ENCODE results near the gene MEX3C. TPM values are rescaled to one million over a fixed set of nuclear protein-coding genes. Genes with fewer than 3 reads are reported as not detected.

MEX3C gene
- total and polyA plus RNA-seq, 2 of the 4 experiments (the other 2 are of a cell fraction) = 26.0 to 50.9 TPM

GRCh38 chr18:51226068-51226467 lies 28.6 kb upstream of the MEX3C start:
- no peak overlapping the region for H4K91ac ChIP-seq (ENCODE audit: insufficient read depth, low read depth, low read length)
- H3K4ac ChIP-seq (ENCODE audit: low read depth, low read length) = no peak overlapping the region
- intact Hi-C loops (cut with micrococcal nuclease) (no loop called here), in situ Hi-C loops (cut with MboI; ENCODE audit: low sequenced_read_pairs) (no loop called here), dilution Hi-C loops (cut with HindIII; ENCODE audit: low sequenced_read_pairs, unreplicated experiment) (no loop called here)
- H3K4me2 ChIP-seq (ENCODE audit: low read depth, low read length) = no peak overlapping the region
- no peak overlapping the region for H3K23ac ChIP-seq (ENCODE audit: low read depth, low read length)
- no peak overlapping the region for H2BK120ac ChIP-seq (ENCODE audit: low read depth, low read length)
- H2AFZ ChIP-seq (replicated peaks; ENCODE audit: low read length, poor library complexity) = no peak overlapping the region
- no peak overlapping the region for H2AK9ac ChIP-seq (replicated peaks; ENCODE audit: low read depth, low read length, poor library complexity)
- H4K8ac ChIP-seq (ENCODE audit: low read depth in 2 of 2, low read length in 2 of 2) = no peak overlapping the region
- no peaks in the 10 kb centered on the region for H3K79me1 ChIP-seq (ENCODE audit: low read depth in 1 of 2, low read length in 2 of 2)
- H3K36me3 ChIP-seq (ENCODE audit: control insufficient read depth, insufficient read depth, low read length) = no peaks in the 10 kb centered on the region
- H3K14ac ChIP-seq (replicated peaks; ENCODE audit: low read depth, low read length) = no peak overlapping the region
- ChIA-PET POLR2A (ENCODE audit: unreplicated experiment) (no interaction called here), CTCF (no interaction called here)
- no peak overlapping the region for H2AK5ac ChIP-seq (ENCODE audit: low read depth, low read length)
- no peak overlapping the region for H3K27ac ChIP-seq (ENCODE audit: insufficient read depth, low read length)
- H3K9ac ChIP-seq (ENCODE audit: low read depth, low read length) = no peak overlapping the region
- no CpG with 5 or more reads among the region's 4 CpGs for WGBS, 2 experiments (ENCODE audit: extremely low coverage in 2 of 2, insufficient read length in 1 of 2)
- TF ChIP-seq RAD21 (IDR thresholded peaks at IDR 0.05; ENCODE audit: low read length) = no peak
- no peak for TF ChIP-seq CHD1 (IDR thresholded peaks at IDR 0.05; ENCODE audit: low read depth, low read length)
- TF ChIP-seq RFX5 (IDR thresholded peaks at IDR 0.05; ENCODE audit: low read depth, low read length) = no peak
- no peak for TF ChIP-seq MAZ (IDR thresholded peaks at IDR 0.05; ENCODE audit: borderline replicate concordance, low read depth, low read length)
- TF ChIP-seq CEBPB (IDR thresholded peaks at IDR 0.05; ENCODE audit: low read depth, low read length) = no peak
- no peak for TF ChIP-seq FOS (IDR thresholded peaks at IDR 0.05; ENCODE audit: low read depth, low read length)
- TF ChIP-seq MXI1 (IDR thresholded peaks at IDR 0.05; ENCODE audit: borderline replicate concordance, low read depth, low read length) = no peak
- H2BK5ac ChIP-seq (ENCODE audit: low read depth, low read length, poor library complexity, severe bottlenecking) = no peak overlapping the region
- no peaks in the 10 kb centered on the region for H3K9me1 ChIP-seq (ENCODE audit: insufficient read depth, low read length)
- H3K18ac ChIP-seq (ENCODE audit: low read depth, low read length) = no peak overlapping the region
- no peak for ATAC-seq (ENCODE audit: low read depth)
- H3K56ac ChIP-seq (ENCODE audit: extremely low read depth, insufficient read depth, low read length) = no peak overlapping the region
- H4K5ac ChIP-seq (ENCODE audit: low read depth, low read length) = no peak overlapping the region
- H2BK15ac ChIP-seq (ENCODE audit: low read depth, low read length) = no peak overlapping the region
- no peaks in the 10 kb centered on the region for H3K27me3 ChIP-seq (ENCODE audit: control insufficient read depth, insufficient read depth, low read length)
- no peak overlapping the region for H2BK20ac ChIP-seq (ENCODE audit: low read depth, low read length)
- no peak for DNase-seq
- no peaks in the 10 kb centered on the region for H3K4me1 ChIP-seq (ENCODE audit: control insufficient read depth, insufficient read depth, low read length)
- H3K4me3 ChIP-seq (ENCODE audit: insufficient read depth, low read depth, low read length) = no peak overlapping the region
- H4K20me1 ChIP-seq (ENCODE audit: insufficient read depth, low read length) = no peaks in the 10 kb centered on the region
- H3K9me3 ChIP-seq (ENCODE audit: control insufficient read depth, insufficient read depth, low read length) = no peaks in the 10 kb centered on the region
- BruUV-seq (replicated peaks) = no TSS peak
